Activated CD4-positive, alpha-beta T cell treated with anti-CD3 and anti-CD28 coated beads, Interleukin-2, amount 10 ng/mL, durations not matched to agents 7 days and 5 days (primary cell): ENCODE data around the gene NPTXR. TPM values are rescaled to one million over a fixed set of nuclear protein-coding genes. Genes with fewer than 3 reads are reported as not detected.

Experiments
- CTCF ChIA-PET: fragments of 350-600 bp; sonication (Branson Sonifier 250); formaldehyde crosslinking; loops from one replicate; lab custom pipeline; 2021; ENCODE audit warnings: antibody characterized with exemption; lab: Charles Lee
- POLR2A ChIA-PET: fragments of 350-600 bp; sonication (Branson Sonifier 250); formaldehyde crosslinking; loops from one replicate; lab custom pipeline; 2021; ENCODE audit warnings: antibody characterized with exemption; lab: Charles Lee
- DNase-seq: peaks from one replicate; pipeline ENCODE4 v3.0.0-alpha.2; 2020
- H3K27ac Mint-ChIP-seq: one replicate; pipeline ENCODE4 v1.8.0; 2021; ENCODE audit warnings: mild to moderate bottlenecking, moderate library complexity, mixed read lengths
- H3K27me3 Mint-ChIP-seq: one replicate; pipeline ENCODE4 v1.8.0; 2021; ENCODE audit warnings: mixed read lengths
- H3K36me3 Mint-ChIP-seq: one replicate; pipeline ENCODE4 v1.8.0; 2021; ENCODE audit warnings: low read depth, mixed read lengths
- H3K4me1 Mint-ChIP-seq: one replicate; pipeline ENCODE4 v1.8.0; 2021; ENCODE audit warnings: mixed read lengths
- H3K4me3 Mint-ChIP-seq: one replicate; pipeline ENCODE4 v1.8.0; 2021; ENCODE audit warnings: mild to moderate bottlenecking, moderate library complexity, mixed read lengths
- H3K9me3 Mint-ChIP-seq: one replicate; pipeline ENCODE4 v1.8.0; 2021; ENCODE audit warnings: mixed read lengths
- total RNA-seq, 2 experiments: library from RNA; stranded (reverse); gene quantifications; one replicate each; pipeline ENCODE4 v1.2.3, GENCODE V29; 2021

Gene NPTXR
- total RNA-seq, 2 experiments from 2014 or later, result 1.1 to 1.2 TPM

- POLR2A ChIA-PET, result interaction anchor here (0.5 kb wide), 1 partner anchor 77 kb away, joined by 3 read pairs; no protein-coding TSS in a partner anchor
- H3K27me3 Mint-ChIP-seq, result peaks cover 53% of the 10 kb centered on the region
- CTCF ChIA-PET, result interaction anchor here (1.4 to 2.0 kb wide), 2 partner anchors 11 to 26 kb away, joined by 3 to 4 read pairs; no protein-coding TSS in a partner anchor
These were observed 631 bp upstream of the NPTXR start for GRCh38 chr22:38844315-38845003.

GRCh38 chr22:38843201-38843656 is 599 bp downstream of the NPTXR start:
- POLR2A ChIA-PET, result no interaction called here
- H3K27ac Mint-ChIP-seq, result no peak overlapping the region
- DNase-seq, result peak; percentile 45
- no peak overlapping the region for H3K4me3 Mint-ChIP-seq
- H3K36me3 Mint-ChIP-seq, result no peaks in the 10 kb centered on the region
- no peaks in the 10 kb centered on the region for H3K9me3 Mint-ChIP-seq
- CTCF ChIA-PET, result interaction anchor here (0.6 to 2.0 kb wide), 8 partner anchors 8 to 285 kb away, joined by 3 to 5 read pairs (median 3); partner anchors contain the start of gene TOMM22
- H3K27me3 Mint-ChIP-seq, result peaks cover 51% of the 10 kb centered on the region
- H3K4me1 Mint-ChIP-seq, result peaks cover 5% of the 10 kb centered on the region

More at GRCh38 chr22:38844315-38845003, 631 bp upstream of the NPTXR start:
- no peak overlapping the region for H3K27ac Mint-ChIP-seq
- no peak for DNase-seq
- H3K4me1 Mint-ChIP-seq, result peaks cover 5% of the 10 kb centered on the region
- H3K36me3 Mint-ChIP-seq, result no peaks in the 10 kb centered on the region
- H3K4me3 Mint-ChIP-seq, result peak overlapping the region; percentile 48
- H3K9me3 Mint-ChIP-seq, result no peaks in the 10 kb centered on the region

- peaks cover 48% of the 10 kb centered on the region for H3K27me3 Mint-ChIP-seq
- ChIA-PET CTCF (interaction anchor here (0.8 to 2.0 kb wide), 7 partner anchors 8 to 161 kb away, joined by 3 to 5 read pairs (median 3); partner anchors contain the start of gene TOMM22), POLR2A (no interaction called here)
- peak overlapping the region; percentile 60 for H3K4me3 Mint-ChIP-seq
- no peaks in the 10 kb centered on the region for H3K9me3 Mint-ChIP-seq
- DNase-seq, result no peak
- peaks cover 5% of the 10 kb centered on the region for H3K4me1 Mint-ChIP-seq
- H3K36me3 Mint-ChIP-seq, result no peaks in the 10 kb centered on the region
- no peak overlapping the region for H3K27ac Mint-ChIP-seq
These were observed 1.2 kb downstream of the NPTXR start for GRCh38 chr22:38842512-38843200.

GRCh38 chr22:38841635-38842034 is 2.2 kb downstream of the NPTXR start:
- CTCF ChIA-PET, result interaction anchor here (0.6 kb wide), 1 partner anchor 48 kb away, joined by 3 read pairs; no protein-coding TSS in a partner anchor

GRCh38 chr22:38841211-38841610 is 2.6 kb downstream of the NPTXR start:
- no peak overlapping the region for H3K27ac Mint-ChIP-seq
- H3K36me3 Mint-ChIP-seq, result no peaks in the 10 kb centered on the region
- peaks cover 38% of the 10 kb centered on the region for H3K27me3 Mint-ChIP-seq
- ChIA-PET CTCF (interaction anchor here (0.6 kb wide), 1 partner anchor 49 kb away, joined by 3 read pairs; no protein-coding TSS in a partner anchor), POLR2A (no interaction called here)
- DNase-seq, result no peak
- H3K4me1 Mint-ChIP-seq, result peaks cover 5% of the 10 kb centered on the region
- H3K4me3 Mint-ChIP-seq, result no peak overlapping the region
- no peaks in the 10 kb centered on the region for H3K9me3 Mint-ChIP-seq

More at GRCh38 chr22:38841635-38842034, 2.2 kb downstream of the NPTXR start:
- Mint-ChIP-seq H3K4me1 (peaks cover 5% of the 10 kb centered on the region), H3K9me3 (no peaks in the 10 kb centered on the region), H3K27ac (no peak overlapping the region), H3K27me3 (peaks cover 40% of the 10 kb centered on the region), H3K36me3 (no peaks in the 10 kb centered on the region), H3K4me3 (no peak overlapping the region)
- POLR2A ChIA-PET, result no interaction called here
- no peak for DNase-seq

GRCh38 chr22:38840129-38840528 is 3.7 kb downstream of the NPTXR start:
- no peak for DNase-seq
- peaks cover 32% of the 10 kb centered on the region for H3K27me3 Mint-ChIP-seq
- H3K4me3 Mint-ChIP-seq, result no peak overlapping the region
- H3K9me3 Mint-ChIP-seq, result no peaks in the 10 kb centered on the region
- no peak overlapping the region for H3K27ac Mint-ChIP-seq
- ChIA-PET CTCF (no interaction called here), POLR2A (no interaction called here)
- H3K36me3 Mint-ChIP-seq, result no peaks in the 10 kb centered on the region
- H3K4me1 Mint-ChIP-seq, result peaks cover 5% of the 10 kb centered on the region

GRCh38 chr22:38839686-38840085 is 4.1 kb downstream of the NPTXR start:
- peaks cover 5% of the 10 kb centered on the region for H3K4me1 Mint-ChIP-seq
- POLR2A ChIA-PET, result no interaction called here
- no peak overlapping the region for H3K4me3 Mint-ChIP-seq
- H3K27ac Mint-ChIP-seq, result no peak overlapping the region
- CTCF ChIA-PET, result no interaction called here
- no peaks in the 10 kb centered on the region for H3K36me3 Mint-ChIP-seq
- peaks cover 28% of the 10 kb centered on the region for H3K27me3 Mint-ChIP-seq
- no peaks in the 10 kb centered on the region for H3K9me3 Mint-ChIP-seq
- no peak for DNase-seq

- no peak overlapping the region for H3K27ac Mint-ChIP-seq
- H3K4me1 Mint-ChIP-seq, result peaks cover 2% of the 10 kb centered on the region
These were observed 6.4 kb downstream of the NPTXR start for GRCh38 chr22:38837414-38837928.

GRCh38 chr22:38835888-38836301 is 7.9 kb downstream of the NPTXR start:
- POLR2A ChIA-PET, result no interaction called here
- no peak overlapping the region for H3K4me3 Mint-ChIP-seq

More at GRCh38 chr22:38837414-38837928, 6.4 kb downstream of the NPTXR start:
- Mint-ChIP-seq H3K27me3 (peaks cover 18% of the 10 kb centered on the region), H3K9me3 (no peaks in the 10 kb centered on the region), H3K36me3 (no peaks in the 10 kb centered on the region), H3K4me3 (no peak overlapping the region)
- ChIA-PET POLR2A (no interaction called here), CTCF (no interaction called here)
- DNase-seq, result no peak

GRCh38 chr22:38834991-38835390 is 8.8 kb downstream of the NPTXR start:
- H3K27me3 Mint-ChIP-seq, result peaks cover 4% of the 10 kb centered on the region
- no peaks in the 10 kb centered on the region for H3K36me3 Mint-ChIP-seq
- no peak overlapping the region for H3K27ac Mint-ChIP-seq
- ChIA-PET CTCF (interaction anchor here (1.1 kb wide), 1 partner anchor 8 kb away, joined by 5 read pairs; no protein-coding TSS in a partner anchor), POLR2A (no interaction called here)
- H3K4me1 Mint-ChIP-seq, result no peaks in the 10 kb centered on the region
- no peak for DNase-seq
- no peaks in the 10 kb centered on the region for H3K9me3 Mint-ChIP-seq
- no peak overlapping the region for H3K4me3 Mint-ChIP-seq

More at GRCh38 chr22:38835888-38836301, 7.9 kb downstream of the NPTXR start:
- no peaks in the 10 kb centered on the region for H3K36me3 Mint-ChIP-seq
- H3K9me3 Mint-ChIP-seq, result no peaks in the 10 kb centered on the region
- DNase-seq, result no peak
- no peaks in the 10 kb centered on the region for H3K4me1 Mint-ChIP-seq
- no peak overlapping the region for H3K27ac Mint-ChIP-seq
- peaks cover 13% of the 10 kb centered on the region for H3K27me3 Mint-ChIP-seq
- CTCF ChIA-PET, result no interaction called here

GRCh38 chr22:38834215-38834953 is 9.4 kb downstream of the NPTXR start:
- Mint-ChIP-seq H3K36me3 (no peaks in the 10 kb centered on the region), H3K27ac (no peak overlapping the region), H3K4me1 (no peaks in the 10 kb centered on the region), H3K9me3 (no peaks in the 10 kb centered on the region), H3K27me3 (no peaks in the 10 kb centered on the region), H3K4me3 (no peak overlapping the region)
- DNase-seq, result no peak
- CTCF ChIA-PET, result interaction anchor here (0.6 to 1.1 kb wide), 2 partner anchors 9 to 40 kb away, joined by 4 to 5 read pairs; no protein-coding TSS in a partner anchor
- POLR2A ChIA-PET, result no interaction called here

GRCh38 chr22:38833061-38833460 is 10.8 kb downstream of the NPTXR start:
- Mint-ChIP-seq H3K27ac (no peak overlapping the region), H3K27me3 (no peaks in the 10 kb centered on the region), H3K9me3 (no peaks in the 10 kb centered on the region), H3K36me3 (no peaks in the 10 kb centered on the region), H3K4me3 (no peak overlapping the region), H3K4me1 (no peaks in the 10 kb centered on the region)
- CTCF ChIA-PET, result interaction anchor here (0.9 kb wide), 1 partner anchor 10 kb away, joined by 3 read pairs; the partner anchor contains the start of gene NPTXR
- POLR2A ChIA-PET, result no interaction called here
- no peak for DNase-seq
